ENCODE data around the gene MAP3K20. TPM values are rescaled to one million over a fixed set of nuclear protein-coding genes. Genes with fewer than 3 reads are reported as not detected.

MAP3K20 gene
- total and polyA plus RNA-seq, 2 of the 8 experiments (the other 6 are each of a cell fraction or from before 2014, with no cell fraction given), result 3.1 to 11.1 TPM

- ChIA-PET POLR2A (ENCODE audit: partially characterized antibody) (interaction anchor here (1.0 kb wide), 1 partner anchor 11 kb away, joined by 3 read pairs; no protein-coding TSS in a partner anchor), CTCF (ENCODE audit: partially characterized antibody) (interaction anchor here (0.5 to 1.6 kb wide), 4 partner anchors 10 to 76 kb away, joined by 3 read pairs; no protein-coding TSS in a partner anchor)
- 76% methylated on average over 7 of the region's 7 CpGs; no CpG with 5 or more reads in 1 of the 2 experiments for WGBS, 2 experiments (ENCODE audit: extremely low coverage in 1 of 2, insufficient coverage in 1 of 2, insufficient read length in 1 of 2, insufficient replicate concordance in 2 of 2, low coverage in 1 of 2, low lambda C conversion rate in 2 of 2, missing lambda C conversion rate in 1 of 2)
- H2AK5ac ChIP-seq (ENCODE audit: low read depth, low read length), result no peak overlapping the region
- H3K56ac ChIP-seq (replicated peaks; ENCODE audit: insufficient read length, low read depth, low read length), result no peak overlapping the region
- no peak overlapping the region for H3K4me3 ChIP-seq (ENCODE audit: extremely low read depth in 1 of 4, insufficient read depth in 2 of 4, low read depth in 3 of 4, low read length in 4 of 4)
- H2AFZ ChIP-seq (ENCODE audit: low read length), result no peak overlapping the region
- H4K91ac ChIP-seq (replicated peaks; ENCODE audit: insufficient read length, low read length), result no peak overlapping the region
- H3K4me1 ChIP-seq (replicated peaks in 1 of 4; ENCODE audit: control insufficient read depth in 3 of 4, insufficient read depth in 4 of 4, low read length in 3 of 4), result no peaks in the 10 kb centered on the region
- no peaks in the 10 kb centered on the region for H3K79me1 ChIP-seq (ENCODE audit: low read depth, low read length)
- H4K5ac ChIP-seq (ENCODE audit: insufficient read length, low read depth, low read length), result no peak overlapping the region
- no peak overlapping the region for H2BK12ac ChIP-seq (ENCODE audit: low read depth, low read length)
- H2BK5ac ChIP-seq (ENCODE audit: low read depth, low read length), result no peak overlapping the region
- no peaks in the 10 kb centered on the region for H3K79me2 ChIP-seq (ENCODE audit: control insufficient read depth in 1 of 2, insufficient read depth in 2 of 2, low read length in 2 of 2)
- no peak overlapping the region for H2BK120ac ChIP-seq (replicated peaks; ENCODE audit: low read depth, low read length)
- H3K9me3 ChIP-seq (ENCODE audit: insufficient read depth in 2 of 2, low read depth in 1 of 2, low read length in 1 of 2), result peaks cover 10% of the 10 kb centered on the region in 2 experiments; a peak in 3 of 4 replicates
- H2BK20ac ChIP-seq (ENCODE audit: low read length), result no peak overlapping the region
- no peak overlapping the region for H3K9ac ChIP-seq (replicated peaks in 1 of 4; ENCODE audit: extremely low read depth in 1 of 4, low read depth in 3 of 4, low read length in 3 of 4)
- no peaks in the 10 kb centered on the region for H3K36me3 ChIP-seq (ENCODE audit: control insufficient read depth in 2 of 4, insufficient read depth in 4 of 4, low read length in 3 of 4)
- H3K4ac ChIP-seq (replicated peaks; ENCODE audit: insufficient read length, low read depth, low read length), result no peak overlapping the region
- no peak overlapping the region for H3K27ac ChIP-seq (ENCODE audit: low read depth, low read length)
- H3K4me2 ChIP-seq (ENCODE audit: insufficient read depth in 1 of 2, low read depth in 2 of 2, low read length in 2 of 2), result no peak overlapping the region
- H4K20me1 ChIP-seq (replicated peaks in 1 of 2; ENCODE audit: control insufficient read depth in 1 of 2, insufficient read depth in 2 of 2, low read length in 2 of 2), result no peaks in the 10 kb centered on the region
- H3K18ac ChIP-seq (ENCODE audit: extremely low read depth, low read length), result no peak overlapping the region
- no peak overlapping the region for H4K8ac ChIP-seq (ENCODE audit: extremely low read depth, insufficient read depth, low read length)
- no peak overlapping the region for H2BK15ac ChIP-seq (ENCODE audit: low read length)
- H3K14ac ChIP-seq (ENCODE audit: insufficient read length), result no peak overlapping the region
- DNase-seq (ENCODE audit: low read depth in 1 of 2, low spot score in 2 of 2) (no peak), FAIRE-seq (no peak)
- no peaks in the 10 kb centered on the region for H3K27me3 ChIP-seq (replicated peaks in 1 of 4; ENCODE audit: control insufficient read depth in 3 of 4, extremely low read depth in 1 of 4, insufficient read depth in 3 of 4, low read length in 3 of 4)
- H3K23ac ChIP-seq (ENCODE audit: insufficient read length), result no peak overlapping the region
- no peaks in the 10 kb centered on the region for H3K23me2 ChIP-seq (ENCODE audit: low read depth, low read length)
- TF ChIP-seq SIRT6 (IDR thresholded peaks at IDR 0.05; ENCODE audit: low read length), result no peak
- no peak for TF ChIP-seq SAP30 (IDR thresholded peaks at IDR 0.05; ENCODE audit: insufficient read depth, insufficient replicate concordance, low read length)
- no peak for TF ChIP-seq RAD21 (IDR thresholded peaks at IDR 0.05 in 1 of 2, conservative IDR thresholded peaks at IDR 0.05 in 1 of 2; ENCODE audit: low read depth in 2 of 2, low read length in 2 of 2)
- no peak for TF ChIP-seq NANOG (IDR thresholded peaks at IDR 0.05; ENCODE audit: insufficient read depth, low read depth, low read length, poor library complexity, severe bottlenecking)
- no peak for TF ChIP-seq SIN3A (conservative IDR thresholded peaks at IDR 0.05 in 1 of 2, IDR thresholded peaks at IDR 0.05 in 1 of 2; ENCODE audit: low read depth in 1 of 2, low read length in 2 of 2)
- TF ChIP-seq CHD1 (IDR thresholded peaks at IDR 0.05; ENCODE audit: low read depth, low read length), result no peak
- TF ChIP-seq CEBPB (IDR thresholded peaks at IDR 0.05; ENCODE audit: low read depth, low read length), result no peak
- no peak for TF ChIP-seq BCL11A (IDR thresholded peaks at IDR 0.05; ENCODE audit: low read depth in 2 of 2, low read length in 2 of 2)
- TF ChIP-seq RNF2 (IDR thresholded peaks at IDR 0.05; ENCODE audit: borderline replicate concordance, low read depth, low read length, missing control alignments, poor library complexity, severe bottlenecking), result no peak
- no peak for TF ChIP-seq TCF12 (IDR thresholded peaks at IDR 0.05; ENCODE audit: low read depth, low read length)
- TF ChIP-seq CTBP2 (IDR thresholded peaks at IDR 0.05; ENCODE audit: borderline replicate concordance, insufficient read depth, insufficient read length, low read length), result no peak
- TF ChIP-seq JUND (IDR thresholded peaks at IDR 0.05; ENCODE audit: low read length), result no peak
Measured at GRCh38 chr2:173286153-173286809, 210.6 kb downstream of the MAP3K20 start.

Data from H1 (cell line).